ENCODE data around the gene PPM1N.

Gene PPM1N

GRCh38 chr19:45506989-45507871 lies 9.0 kb downstream of the PPM1N start, which contains the start of gene VASP:
VASP (plus strand) TSS chr19:45507479; CDS start chr19:45507772, 293 bp downstream.
- in situ Hi-C loops (cut with MboI; ENCODE audit: low sequenced_read_pairs), result loop anchor here (25.0 kb wide), 1 partner anchor 180 kb away; the partner anchor contains the start of genes QPCTL and SNRPD2

- in situ Hi-C loops (cut with MboI; ENCODE audit: low sequenced_read_pairs), result loop anchor here (25.0 kb wide), 1 partner anchor 179 kb away; the partner anchor contains the start of genes QPCTL and SNRPD2
These were observed 9.7 kb downstream of the PPM1N start for GRCh38 chr19:45507872-45508416.

- in situ Hi-C loops (cut with MboI; ENCODE audit: low sequenced_read_pairs), result loop anchor here (25.0 kb wide), 1 partner anchor 179 kb away; the partner anchor contains the start of genes QPCTL and SNRPD2
These were observed 10.2 kb downstream of the PPM1N start for GRCh38 chr19:45508417-45508860.

- in situ Hi-C loops (cut with MboI; ENCODE audit: low sequenced_read_pairs), result loop anchor here (25.0 kb wide), 1 partner anchor 178 kb away; the partner anchor contains the start of genes QPCTL and SNRPD2
These were observed 10.8 kb downstream of the PPM1N start for GRCh38 chr19:45508861-45509691.

GRCh38 chr19:45509692-45510015 lies 11.4 kb downstream of the PPM1N start:
- in situ Hi-C loops (cut with MboI; ENCODE audit: low sequenced_read_pairs), result loop anchor here (25.0 kb wide), 1 partner anchor 178 kb away; the partner anchor contains the start of genes QPCTL and SNRPD2

- in situ Hi-C loops (cut with MboI; ENCODE audit: low sequenced_read_pairs), result loop anchor here (25.0 kb wide), 1 partner anchor 177 kb away; the partner anchor contains the start of genes QPCTL and SNRPD2
These were observed 12.1 kb downstream of the PPM1N start for GRCh38 chr19:45510352-45510751.

- in situ Hi-C loops (cut with MboI; ENCODE audit: low sequenced_read_pairs), result loop anchor here (25.0 kb wide), 1 partner anchor 176 kb away; the partner anchor contains the start of genes QPCTL and SNRPD2
These were observed 12.8 kb downstream of the PPM1N start for GRCh38 chr19:45511074-45511473.

- in situ Hi-C loops (cut with MboI; ENCODE audit: low sequenced_read_pairs), result loop anchor here (25.0 kb wide), 1 partner anchor 174 kb away; the partner anchor contains the start of genes QPCTL and SNRPD2
These were observed 14.7 kb downstream of the PPM1N start for GRCh38 chr19:45512881-45513483.

- in situ Hi-C loops (cut with MboI; ENCODE audit: low sequenced_read_pairs), result loop anchor here (25.0 kb wide), 1 partner anchor 173 kb away; the partner anchor contains the start of genes QPCTL and SNRPD2
These were observed 16.3 kb downstream of the PPM1N start for GRCh38 chr19:45514376-45515051.

- in situ Hi-C loops (cut with MboI; ENCODE audit: low sequenced_read_pairs), result loop anchor here (25.0 kb wide), 1 partner anchor 172 kb away; the partner anchor contains the start of genes QPCTL and SNRPD2
These were observed 16.9 kb downstream of the PPM1N start for GRCh38 chr19:45515081-45515624.

- in situ Hi-C loops (cut with MboI; ENCODE audit: low sequenced_read_pairs), result loop anchor here (25.0 kb wide), 1 partner anchor 171 kb away; the partner anchor contains the start of genes QPCTL and SNRPD2
These were observed 17.7 kb downstream of the PPM1N start for GRCh38 chr19:45515807-45516401.

- in situ Hi-C loops (cut with MboI; ENCODE audit: low sequenced_read_pairs), result loop anchor here (25.0 kb wide), 1 partner anchor 170 kb away; the partner anchor contains the start of genes QPCTL and SNRPD2
These were observed 19.0 kb downstream of the PPM1N start for GRCh38 chr19:45517238-45517637.

GRCh38 chr19:45517641-45518468 lies 19.6 kb downstream of the PPM1N start:
- in situ Hi-C loops (cut with MboI; ENCODE audit: low sequenced_read_pairs), result loop anchor here (25.0 kb wide), 1 partner anchor 169 kb away; the partner anchor contains the start of genes QPCTL and SNRPD2

- in situ Hi-C loops (cut with MboI; ENCODE audit: low sequenced_read_pairs), result loop anchor here (25.0 kb wide), 1 partner anchor 169 kb away; the partner anchor contains the start of genes QPCTL and SNRPD2
These were observed 20.2 kb downstream of the PPM1N start for GRCh38 chr19:45518469-45518826.

GRCh38 chr19:45522010-45522941 lies 24.0 kb downstream of the PPM1N start:
- in situ Hi-C loops (cut with MboI; ENCODE audit: low sequenced_read_pairs), result loop anchor here (25.0 kb wide), 1 partner anchor 165 kb away; the partner anchor contains the start of genes QPCTL and SNRPD2

GRCh38 chr19:45523642-45524256 lies 25.5 kb downstream of the PPM1N start:
- in situ Hi-C loops (cut with MboI; ENCODE audit: low sequenced_read_pairs), result loop anchor here (25.0 kb wide), 1 partner anchor 164 kb away; the partner anchor contains the start of genes QPCTL and SNRPD2
